Neural cell (in vitro differentiated cells): Measurements from ENCODE around the gene GALNT15.

ENCODE experiments used
- EZH2 ChIP-seq: fragments of 200-600, 300-800 bp; shearing (Covaris generic), sonication (generic); IDR thresholded peaks from 2 replicates; pipeline ENCODE4 v1.6.1; 2014; ENCODE audit warnings: antibody characterized with exemption, low read length, borderline replicate concordance, mild to moderate bottlenecking; ENCODE audit not compliant: insufficient read depth, poor library complexity, severe bottlenecking
- POLR2AphosphoS5 ChIP-seq: IDR thresholded peaks from 2 replicates; pipeline ENCODE4 v1.6.1; 2012
- RAD21 ChIP-seq: fragments of 450-650 bp; conservative IDR thresholded peaks from 2 replicates; pipeline ENCODE4 v1.6.1; 2014; ENCODE audit warnings: antibody characterized with exemption, mild to moderate bottlenecking, moderate library complexity
- SMC3 ChIP-seq: fragments of 450-650 bp; conservative IDR thresholded peaks from 2 replicates; pipeline ENCODE4 v1.6.1; 2014; ENCODE audit warnings: antibody characterized with exemption, mild to moderate bottlenecking, moderate library complexity; ENCODE audit not compliant: poor library complexity
- TAF1 ChIP-seq: IDR thresholded peaks from 2 replicates; pipeline ENCODE4 v1.6.1; 2012; ENCODE audit warnings: low read depth
- TF ChIP-seq, protein P1 (sequence below): fragments of 450-650 bp; IDR thresholded peaks from 2 replicates; pipeline ENCODE4 v1.5.1; 2014; ENCODE audit warnings: antibody characterized with exemption, mild to moderate bottlenecking, moderate library complexity; ENCODE audit not compliant: poor library complexity, severe bottlenecking

DNA sequence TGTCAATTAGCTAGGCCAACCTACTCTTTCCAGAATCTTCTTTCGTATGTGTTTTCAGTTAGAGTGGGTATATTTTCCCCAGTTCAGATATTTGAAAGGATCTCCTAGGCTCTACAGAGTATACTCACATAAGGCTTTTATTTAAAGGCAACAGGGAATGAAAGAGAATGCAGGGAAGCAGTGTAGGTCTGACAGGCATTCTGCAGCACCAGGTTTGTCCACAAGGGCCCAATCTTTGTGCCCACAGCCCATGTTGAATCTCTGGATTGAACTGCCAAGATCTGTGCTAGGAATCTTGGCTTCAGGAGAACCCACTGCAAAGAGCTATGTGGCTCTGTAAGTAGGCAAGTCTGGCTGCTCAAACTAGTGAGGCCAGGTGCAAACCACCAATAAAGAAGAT lies 24.2 kb upstream of the GALNT15 start:
- TF ChIP-seq, protein P1, sequence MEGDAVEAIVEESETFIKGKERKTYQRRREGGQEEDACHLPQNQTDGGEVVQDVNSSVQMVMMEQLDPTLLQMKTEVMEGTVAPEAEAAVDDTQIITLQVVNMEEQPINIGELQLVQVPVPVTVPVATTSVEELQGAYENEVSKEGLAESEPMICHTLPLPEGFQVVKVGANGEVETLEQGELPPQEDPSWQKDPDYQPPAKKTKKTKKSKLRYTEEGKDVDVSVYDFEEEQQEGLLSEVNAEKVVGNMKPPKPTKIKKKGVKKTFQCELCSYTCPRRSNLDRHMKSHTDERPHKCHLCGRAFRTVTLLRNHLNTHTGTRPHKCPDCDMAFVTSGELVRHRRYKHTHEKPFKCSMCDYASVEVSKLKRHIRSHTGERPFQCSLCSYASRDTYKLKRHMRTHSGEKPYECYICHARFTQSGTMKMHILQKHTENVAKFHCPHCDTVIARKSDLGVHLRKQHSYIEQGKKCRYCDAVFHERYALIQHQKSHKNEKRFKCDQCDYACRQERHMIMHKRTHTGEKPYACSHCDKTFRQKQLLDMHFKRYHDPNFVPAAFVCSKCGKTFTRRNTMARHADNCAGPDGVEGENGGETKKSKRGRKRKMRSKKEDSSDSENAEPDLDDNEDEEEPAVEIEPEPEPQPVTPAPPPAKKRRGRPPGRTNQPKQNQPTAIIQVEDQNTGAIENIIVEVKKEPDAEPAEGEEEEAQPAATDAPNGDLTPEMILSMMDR: no peak
- TF ChIP-seq EZH2: no peak
- no peak for TF ChIP-seq POLR2AphosphoS5
- no peak for TF ChIP-seq SMC3
- TF ChIP-seq RAD21: no peak
- no peak for TF ChIP-seq TAF1
